IMR-90 (cell line): Measurements from ENCODE around the gene ROR2. TPM values are rescaled to one million over a fixed set of nuclear protein-coding genes. Genes with fewer than 3 reads are reported as not detected.

ENCODE experiments used
- ATAC-seq: fragments of 200-7000 bp; cut with Tn5 transposase; 2 replicates; pipeline ENCODE4 v1.9.1; 2020; ENCODE audit warnings: low read depth, mild to moderate bottlenecking, moderate library complexity
- BruUV-seq: library from RNA; stranded (reverse); fragments of 400-500 nt; replicated peaks from 2 replicates; lab custom pipeline; 2021; lab: Mats Ljungman, UMichigan
- CTCF ChIA-PET: fragments of 300-600 bp; formaldehyde crosslinking; extraction: SDS; loops from one replicate; lab custom pipeline; 2021; ENCODE audit warnings: antibody characterized with exemption; lab: Yijun Ruan, JAX
- POLR2A ChIA-PET: fragments of 300-600 bp; sonication (Branson Sonifier 250); formaldehyde crosslinking; loops from one replicate; lab custom pipeline; 2022; ENCODE audit warnings: antibody characterized with exemption; ENCODE audit not compliant: unreplicated experiment; lab: Charles Lee
- DNase-seq: peaks from one replicate; pipeline ENCODE4 v3.0.0; 2013
- H2AFZ ChIP-seq: replicated peaks from 2 replicates; pipeline ENCODE3; 2013; ENCODE audit warnings: low read length, mild to moderate bottlenecking; ENCODE audit not compliant: poor library complexity
- H2AK5ac ChIP-seq: 2 replicates; pipeline ENCODE4 v1.6.1; 2013; ENCODE audit warnings: low read depth, low read length, inconsistent platforms
- H2AK9ac ChIP-seq: replicated peaks from 2 replicates; pipeline ENCODE3; 2013; ENCODE audit warnings: mild to moderate bottlenecking, low read depth, low read length, moderate library complexity; ENCODE audit not compliant: poor library complexity
- H2BK120ac ChIP-seq: 2 replicates; pipeline ENCODE4 v1.6.1; 2013; ENCODE audit warnings: low read depth, low read length, inconsistent platforms
- H2BK15ac ChIP-seq: 3 replicates; pipeline ENCODE4 v1.6.1; 2013; ENCODE audit warnings: low read depth, low read length, inconsistent platforms
- H2BK20ac ChIP-seq: 2 replicates; pipeline ENCODE4 v1.6.1; 2013; ENCODE audit warnings: low read depth, mild to moderate bottlenecking, inconsistent platforms, low read length, moderate library complexity
- H2BK5ac ChIP-seq: 2 replicates; pipeline ENCODE4 v1.6.1; 2013; ENCODE audit warnings: mild to moderate bottlenecking, low read depth, low read length, inconsistent platforms; ENCODE audit not compliant: poor library complexity, severe bottlenecking
- H3K14ac ChIP-seq: replicated peaks from 2 replicates; pipeline ENCODE4 v1.6.1; 2013; ENCODE audit warnings: low read depth, low read length, inconsistent platforms
- H3K18ac ChIP-seq: 2 replicates; pipeline ENCODE4 v1.6.1; 2013; ENCODE audit warnings: low read depth, low read length, control low read depth
- H3K23ac ChIP-seq: 2 replicates; pipeline ENCODE4 v1.6.1; 2013; ENCODE audit warnings: low read depth, low read length, inconsistent platforms
- H3K27ac ChIP-seq: 2 replicates; pipeline ENCODE4 v1.5.1; 2013; ENCODE audit warnings: mild to moderate bottlenecking, control low read depth, low read length; ENCODE audit not compliant: insufficient read depth
- H3K27me3 ChIP-seq: 2 replicates; pipeline ENCODE4 v1.6.1; 2013; ENCODE audit warnings: low read length; ENCODE audit not compliant: control insufficient read depth, insufficient read depth
- H3K36me3 ChIP-seq: 2 replicates; pipeline ENCODE4 v1.6.1; 2013; ENCODE audit warnings: low read length, mixed read lengths; ENCODE audit not compliant: control insufficient read depth, insufficient read depth
- H3K4ac ChIP-seq: 2 replicates; pipeline ENCODE4 v1.6.1; 2013; ENCODE audit warnings: low read depth, low read length, inconsistent platforms
- H3K4me1 ChIP-seq: 2 replicates; pipeline ENCODE4 v1.6.1; 2013; ENCODE audit warnings: low read length, mixed read lengths; ENCODE audit not compliant: control insufficient read depth, insufficient read depth
- H3K4me2 ChIP-seq: 2 replicates; pipeline ENCODE4 v1.6.1; 2013; ENCODE audit warnings: low read depth, mild to moderate bottlenecking, control low read depth, low read length, moderate library complexity
- H3K4me3 ChIP-seq: 2 replicates; pipeline ENCODE4 v1.5.1; 2013; ENCODE audit warnings: low read depth, mild to moderate bottlenecking, control low read depth, low read length, moderate library complexity; ENCODE audit not compliant: insufficient read depth
- H3K56ac ChIP-seq: 2 replicates; pipeline ENCODE4 v1.6.1; 2013; ENCODE audit warnings: low read length, inconsistent platforms; ENCODE audit not compliant: insufficient read depth; ENCODE audit errors: extremely low read depth
- H3K79me1 ChIP-seq, 2 experiments: 2 replicates each; pipeline ENCODE4 v1.6.1; 2013; ENCODE audit warnings: low read length in 2 of 2, inconsistent platforms in 1 of 2, low read depth in 1 of 2
- H3K9ac ChIP-seq: 2 replicates; pipeline ENCODE4 v1.6.1; 2013; ENCODE audit warnings: low read depth, low read length, control low read depth
- H3K9me1 ChIP-seq: 2 replicates; pipeline ENCODE4 v1.6.1; 2013; ENCODE audit warnings: low read length, inconsistent platforms; ENCODE audit not compliant: insufficient read depth
- H3K9me3 ChIP-seq: 2 replicates; pipeline ENCODE4 v1.6.1; 2013; ENCODE audit warnings: low read length; ENCODE audit not compliant: control insufficient read depth, insufficient read depth
- H4K20me1 ChIP-seq: 2 replicates; pipeline ENCODE4 v1.6.1; 2013; ENCODE audit warnings: low read length, inconsistent platforms; ENCODE audit not compliant: insufficient read depth
- H4K5ac ChIP-seq: 2 replicates; pipeline ENCODE4 v1.6.1; 2013; ENCODE audit warnings: mild to moderate bottlenecking, low read depth, low read length, control low read depth
- H4K8ac ChIP-seq, 2 experiments: 2 replicates each; pipeline ENCODE4 v1.6.1; 2013; ENCODE audit warnings: low read depth in 2 of 2, low read length in 2 of 2, control low read depth in 1 of 2, inconsistent platforms in 1 of 2
- H4K91ac ChIP-seq: 2 replicates; pipeline ENCODE4 v1.6.1; 2013; ENCODE audit warnings: low read depth, low read length, inconsistent platforms; ENCODE audit not compliant: insufficient read depth
- CEBPB ChIP-seq: IDR thresholded peaks from 2 replicates; pipeline ENCODE4 v1.6.1; 2012; ENCODE audit warnings: low read depth, low read length, improper control_type of control experiment
- FOS ChIP-seq: fragments of 150-350 bp; IDR thresholded peaks from 2 replicates; pipeline ENCODE4 v1.6.1; 2016; ENCODE audit warnings: low read depth, low read length
- WGBS, 2 experiments: methylation state at CpG; one replicate each; pipeline versions ENCODE4 v1.1.5 to v1.1.7; 2013; ENCODE audit warnings: missing lambda C conversion rate in 2 of 2; ENCODE audit not compliant: insufficient read length in 1 of 2; ENCODE audit errors: extremely low coverage in 2 of 2; 5-methylcytosine and 5-hydroxymethylcytosine counted together
- dilution Hi-C: fragments of 300-500 bp; cut with HindIII; formaldehyde crosslinking; loops from one replicate; pipeline ENCODE4 v1.14.3; 2018; ENCODE audit warnings: low sequenced_read_pairs; ENCODE audit not compliant: unreplicated experiment
- in situ Hi-C: fragments of 300-500 bp; cut with MboI; formaldehyde crosslinking; loops from 3 replicates; pipeline ENCODE4 v1.14.3; 2019; ENCODE audit warnings: low sequenced_read_pairs, inconsistent platforms, mixed read lengths
- intact Hi-C: fragments of 100-400 bp; cut with micrococcal nuclease; formaldehyde crosslinking; loops from 2 replicates; pipeline ENCODE4 v1.10.0; 2022
- polyA plus RNA-seq, 3 experiments: library from polyadenylated mRNA; depleted of rRNA; stranded (reverse); fragments of >200 nt; gene quantifications; 2 replicates each; pipeline ENCODE4 v1.2.3, GENCODE V29; 2012; ENCODE audit warnings: low replicate concordance in 1 of 3
- total RNA-seq: library from RNA; depleted of rRNA; stranded (reverse); fragments of >200 nt; gene quantifications from 2 replicates; pipeline ENCODE4 v1.2.3, GENCODE V29; 2012

ROR2 gene
- total and polyA plus RNA-seq, 2 of the 4 experiments (the other 2 are of a cell fraction) = 2.3 to 4.8 TPM

DNA sequence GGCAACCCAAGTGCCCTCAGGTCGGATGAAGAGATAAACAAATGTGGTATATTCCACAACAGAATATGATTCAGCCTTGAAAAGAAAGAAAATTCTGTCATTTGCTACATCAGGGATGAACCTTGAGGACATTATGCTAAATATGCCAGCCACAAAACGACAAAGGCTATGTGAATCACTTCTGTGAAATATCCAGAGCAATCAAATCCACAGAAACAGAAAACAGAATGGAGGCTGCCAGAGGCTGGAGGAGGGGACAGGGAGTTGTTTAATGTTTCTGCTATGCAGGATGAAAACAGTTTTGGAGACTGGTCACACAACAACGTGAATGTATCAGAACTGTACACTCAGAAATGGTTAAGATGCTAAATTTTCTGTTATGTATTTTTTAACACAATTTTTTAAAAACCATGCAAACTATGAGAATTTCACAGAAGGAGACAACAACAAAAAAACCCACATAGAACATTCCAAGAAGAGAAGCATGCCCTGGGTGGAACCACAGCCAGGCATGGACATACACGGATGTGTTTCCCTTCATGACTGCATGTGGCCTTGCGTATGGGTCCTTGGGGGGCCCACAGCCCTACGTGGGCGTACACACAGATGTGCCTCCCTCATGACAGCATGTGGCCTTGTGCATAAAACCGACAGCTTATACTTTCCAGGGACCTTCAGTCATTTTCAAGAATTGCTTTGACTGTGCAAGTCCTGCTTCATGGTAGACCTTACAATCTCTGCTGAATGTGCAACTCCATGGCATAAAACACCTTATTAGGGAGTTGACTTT, 146.7 kb downstream of the ROR2 start:
- peak overlapping the region; percentile 77; the same call in 2 of the 3 replicates for H2BK15ac ChIP-seq
- H3K27me3 ChIP-seq = no peaks in the 10 kb centered on the region
- TF ChIP-seq CEBPB (peak; percentile 6; the same call in 1 of the 2 replicates), FOS (no peak)
- dilution Hi-C loops (no loop called here), intact Hi-C loops (no loop called here), in situ Hi-C loops (no loop called here)
- H3K79me1 ChIP-seq = peaks cover 0 to 17% of the 10 kb centered on the region in 2 experiments; a peak in 2 of 4 replicates
- H4K20me1 ChIP-seq = peaks cover 4% of the 10 kb centered on the region
- peak overlapping the region; percentile 53 for H3K4me2 ChIP-seq
- peak overlapping the region; percentile 67 for H4K91ac ChIP-seq
- peak overlapping the region; percentile 78 for H2BK20ac ChIP-seq
- H4K8ac ChIP-seq = peak overlapping the region in 1 of 2 experiments; percentile 52; a peak in 1 of 4 replicates
- ChIA-PET CTCF (interaction anchor here (1.3 kb wide), 1 partner anchor 32 kb away, joined by 4 read pairs; no protein-coding TSS in a partner anchor), POLR2A (no interaction called here)
- H2AFZ ChIP-seq = peak overlapping the region; percentile 68
- H4K5ac ChIP-seq = peak overlapping the region; percentile 68
- no peaks in the 10 kb centered on the region for H3K9me3 ChIP-seq
- DNase-seq (peak; percentile 81), ATAC-seq (peak; percentile 86)
- peaks cover 26% of the 10 kb centered on the region for H3K4me1 ChIP-seq
- peak overlapping the region; percentile 41; the same call in 1 of the 2 replicates for H2AK5ac ChIP-seq
- peak overlapping the region; percentile 65 for H3K27ac ChIP-seq
- no peak overlapping the region for H3K9ac ChIP-seq
- no peak overlapping the region for H2AK9ac ChIP-seq
- H3K14ac ChIP-seq = peak overlapping the region; percentile 68
- peak overlapping the region; percentile 72 for H2BK5ac ChIP-seq
- no TSS peak for BruUV-seq
- H2BK120ac ChIP-seq = peak overlapping the region; percentile 88
- H3K4ac ChIP-seq = peak overlapping the region; percentile 79
- peak overlapping the region; percentile 63 for H3K18ac ChIP-seq
- H3K36me3 ChIP-seq = 0 out of 2 replicates have a peak, but pooled peaks cover 1% of the 10 kb centered on the region
- WGBS, 2 experiments = 59% methylated on average over 4 of the region's 8 CpGs; no CpG with 5 or more reads in 1 of the 2 experiments
- no peak overlapping the region for H3K23ac ChIP-seq
- H3K4me3 ChIP-seq = no peak overlapping the region
- H3K9me1 ChIP-seq = peaks cover 29% of the 10 kb centered on the region
- H3K56ac ChIP-seq = no peak overlapping the region
